Measurements from ENCODE around the gene PLCB4.

Gene PLCB4

GRCh38 chr20:9230406-9230805, 161.5 kb downstream of the PLCB4 start:
- DNase-seq, result no peak

- no peak for DNase-seq
These were observed 164.9 kb downstream of the PLCB4 start for GRCh38 chr20:9233804-9234203.

- DNase-seq, result no peak
These were observed 166.6 kb downstream of the PLCB4 start for GRCh38 chr20:9235518-9235917.

- no peak for DNase-seq
These were observed 167.6 kb downstream of the PLCB4 start for GRCh38 chr20:9236458-9236857.

GRCh38 chr20:9241232-9241692, 172.4 kb downstream of the PLCB4 start:
- DNase-seq, result no peak

GRCh38 chr20:9241721-9242427, 173.0 kb downstream of the PLCB4 start:
- no peak for DNase-seq

GRCh38 chr20:9243986-9244385, 175.1 kb downstream of the PLCB4 start:
- no peak for DNase-seq

GRCh38 chr20:9244811-9245210, 175.9 kb downstream of the PLCB4 start:
- no peak for DNase-seq

GRCh38 chr20:9246731-9247130, 177.8 kb downstream of the PLCB4 start:
- DNase-seq, result no peak

GRCh38 chr20:9250511-9250910, 181.6 kb downstream of the PLCB4 start:
- DNase-seq, result no peak

GRCh38 chr20:9253006-9253539, 184.2 kb downstream of the PLCB4 start:
- no peak for DNase-seq

GRCh38 chr20:9255171-9255570, 186.3 kb downstream of the PLCB4 start:
- DNase-seq, result no peak

GRCh38 chr20:9256393-9256792, 187.5 kb downstream of the PLCB4 start:
- DNase-seq, result no peak

GRCh38 chr20:9258901-9259300, 190.0 kb downstream of the PLCB4 start:
- no peak for DNase-seq

- DNase-seq, result no peak
These were observed 191.1 kb downstream of the PLCB4 start for GRCh38 chr20:9260027-9260426.

GRCh38 chr20:9261781-9262180, 192.9 kb downstream of the PLCB4 start:
- DNase-seq, result no peak

GRCh38 chr20:9262653-9263194, 193.8 kb downstream of the PLCB4 start:
- no peak for DNase-seq

- no peak for DNase-seq
These were observed 200.5 kb downstream of the PLCB4 start for GRCh38 chr20:9269280-9269971.

GRCh38 chr20:9270831-9271230, 201.9 kb downstream of the PLCB4 start:
- DNase-seq, result no peak

- DNase-seq, result no peak
These were observed 208.1 kb downstream of the PLCB4 start for GRCh38 chr20:9276966-9277468.

GRCh38 chr20:9279918-9280401, 211.1 kb downstream of the PLCB4 start:
- no peak for DNase-seq

GRCh38 chr20:9280666-9281065, 211.8 kb downstream of the PLCB4 start:
- no peak for DNase-seq

- DNase-seq, result no peak
These were observed 212.9 kb downstream of the PLCB4 start for GRCh38 chr20:9281803-9282202.

- DNase-seq, result no peak
These were observed 216.7 kb downstream of the PLCB4 start for GRCh38 chr20:9285617-9286016.
